ENCODE data around the gene TBC1D32. TPM values are rescaled to one million over a fixed set of nuclear protein-coding genes. Genes with fewer than 3 reads are reported as not detected.
A peak's percentile ranks its signal among the peaks of the same experiment; 100 is the strongest.

TBC1D32 gene
- total RNA-seq, 1 donor from 2014 or later: 7.9 TPM

DNA sequence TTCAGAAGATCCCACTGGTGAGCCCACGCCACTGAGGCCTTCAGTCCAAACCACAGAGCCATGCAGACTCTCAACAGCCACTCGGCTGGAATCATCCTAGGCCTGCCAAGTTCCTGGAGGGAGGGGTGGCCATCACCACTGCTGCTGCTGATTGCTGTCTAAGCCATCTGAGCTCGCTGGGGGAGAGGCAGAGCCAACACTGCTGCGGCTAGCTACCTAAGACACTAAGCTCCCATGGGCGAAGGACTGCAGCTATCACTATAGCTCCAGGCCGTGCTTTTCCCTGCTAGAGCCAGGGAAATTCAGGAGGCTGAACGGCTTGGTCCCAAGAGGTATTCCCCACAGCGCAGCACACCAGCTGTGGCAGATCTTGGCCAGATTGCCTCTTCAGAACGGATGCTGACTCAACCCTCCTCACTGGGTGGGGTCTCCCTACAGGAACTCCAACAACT is 73.6 kb downstream of the TBC1D32 start:
- TF ChIP-seq, protein P1, sequence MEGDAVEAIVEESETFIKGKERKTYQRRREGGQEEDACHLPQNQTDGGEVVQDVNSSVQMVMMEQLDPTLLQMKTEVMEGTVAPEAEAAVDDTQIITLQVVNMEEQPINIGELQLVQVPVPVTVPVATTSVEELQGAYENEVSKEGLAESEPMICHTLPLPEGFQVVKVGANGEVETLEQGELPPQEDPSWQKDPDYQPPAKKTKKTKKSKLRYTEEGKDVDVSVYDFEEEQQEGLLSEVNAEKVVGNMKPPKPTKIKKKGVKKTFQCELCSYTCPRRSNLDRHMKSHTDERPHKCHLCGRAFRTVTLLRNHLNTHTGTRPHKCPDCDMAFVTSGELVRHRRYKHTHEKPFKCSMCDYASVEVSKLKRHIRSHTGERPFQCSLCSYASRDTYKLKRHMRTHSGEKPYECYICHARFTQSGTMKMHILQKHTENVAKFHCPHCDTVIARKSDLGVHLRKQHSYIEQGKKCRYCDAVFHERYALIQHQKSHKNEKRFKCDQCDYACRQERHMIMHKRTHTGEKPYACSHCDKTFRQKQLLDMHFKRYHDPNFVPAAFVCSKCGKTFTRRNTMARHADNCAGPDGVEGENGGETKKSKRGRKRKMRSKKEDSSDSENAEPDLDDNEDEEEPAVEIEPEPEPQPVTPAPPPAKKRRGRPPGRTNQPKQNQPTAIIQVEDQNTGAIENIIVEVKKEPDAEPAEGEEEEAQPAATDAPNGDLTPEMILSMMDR (IDR thresholded peaks at IDR 0.05; ENCODE audit: insufficient read depth, low read length, severe bottlenecking): no peak
- Histone ChIP-seq H3K4me3 (ENCODE audit: low read depth, low read length) (no peak overlapping the region), H3K27me3 (ENCODE audit: control insufficient read depth, insufficient read depth, low read length) (no peaks in the 10 kb centered on the region), H3K36me3 (ENCODE audit: control insufficient read depth, insufficient read depth, low read length) (no peaks in the 10 kb centered on the region)
- DNase-seq (ENCODE audit: low read depth): no peak
- FAIRE-seq: no peak

GRCh38 chr6:121247386-121247785 is 86.9 kb downstream of the TBC1D32 start:
- H3K27me3 ChIP-seq (ENCODE audit: control insufficient read depth, insufficient read depth, low read length): no peaks in the 10 kb centered on the region
- H3K4me3 ChIP-seq (ENCODE audit: low read depth, low read length): no peak overlapping the region
- H3K36me3 ChIP-seq (ENCODE audit: control insufficient read depth, insufficient read depth, low read length): no peaks in the 10 kb centered on the region
- TF ChIP-seq, protein P1 (IDR thresholded peaks at IDR 0.05; ENCODE audit: insufficient read depth, low read length, severe bottlenecking): no peak
- FAIRE-seq (no peak), DNase-seq (ENCODE audit: low read depth) (no peak)

GRCh38 chr6:121242386-121242785 is 91.9 kb downstream of the TBC1D32 start:
- no peak for FAIRE-seq
- no peak for DNase-seq (ENCODE audit: low read depth)
- Histone ChIP-seq H3K4me3 (ENCODE audit: low read depth, low read length) (no peak overlapping the region), H3K36me3 (ENCODE audit: control insufficient read depth, insufficient read depth, low read length) (no peaks in the 10 kb centered on the region), H3K27me3 (ENCODE audit: control insufficient read depth, insufficient read depth, low read length) (no peaks in the 10 kb centered on the region)
- TF ChIP-seq, protein P1 (IDR thresholded peaks at IDR 0.05; ENCODE audit: insufficient read depth, low read length, severe bottlenecking): no peak

DNA sequence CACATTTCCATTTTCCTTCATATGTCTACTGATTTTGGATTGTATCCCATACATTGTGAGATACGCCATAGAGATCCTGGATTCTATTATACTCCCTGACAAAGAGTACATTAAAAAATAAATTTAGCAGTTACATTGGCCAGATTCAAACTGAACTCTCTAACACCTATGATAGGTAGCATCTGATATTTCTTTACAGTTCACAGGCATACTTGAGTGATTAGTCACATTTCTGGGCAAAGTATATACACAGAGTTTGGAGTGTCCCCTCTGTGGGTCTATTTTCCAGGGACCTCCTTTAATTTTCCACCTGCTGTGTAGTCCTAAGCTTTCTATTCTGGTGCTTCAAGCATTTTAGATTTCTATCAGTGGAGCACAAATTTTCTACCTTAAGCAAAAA is 96.4 kb downstream of the TBC1D32 start:
- H3K27me3 ChIP-seq (ENCODE audit: control insufficient read depth, insufficient read depth, low read length): no peaks in the 10 kb centered on the region
- no peak overlapping the region for H3K4me3 ChIP-seq (ENCODE audit: low read depth, low read length)
- FAIRE-seq (no peak), DNase-seq (ENCODE audit: low read depth) (peak; percentile 58)
- H3K36me3 ChIP-seq (ENCODE audit: control insufficient read depth, insufficient read depth, low read length): no peaks in the 10 kb centered on the region
- TF ChIP-seq, protein P1 (IDR thresholded peaks at IDR 0.05; ENCODE audit: insufficient read depth, low read length, severe bottlenecking): no peak

GRCh38 chr6:121236984-121237383 is 97.3 kb downstream of the TBC1D32 start:
- Histone ChIP-seq H3K36me3 (ENCODE audit: control insufficient read depth, insufficient read depth, low read length) (no peaks in the 10 kb centered on the region), H3K4me3 (ENCODE audit: low read depth, low read length) (no peak overlapping the region), H3K27me3 (ENCODE audit: control insufficient read depth, insufficient read depth, low read length) (no peaks in the 10 kb centered on the region)
- DNase-seq (ENCODE audit: low read depth): no peak
- TF ChIP-seq, protein P1 (IDR thresholded peaks at IDR 0.05; ENCODE audit: insufficient read depth, low read length, severe bottlenecking): no peak
- no peak for FAIRE-seq

DNA sequence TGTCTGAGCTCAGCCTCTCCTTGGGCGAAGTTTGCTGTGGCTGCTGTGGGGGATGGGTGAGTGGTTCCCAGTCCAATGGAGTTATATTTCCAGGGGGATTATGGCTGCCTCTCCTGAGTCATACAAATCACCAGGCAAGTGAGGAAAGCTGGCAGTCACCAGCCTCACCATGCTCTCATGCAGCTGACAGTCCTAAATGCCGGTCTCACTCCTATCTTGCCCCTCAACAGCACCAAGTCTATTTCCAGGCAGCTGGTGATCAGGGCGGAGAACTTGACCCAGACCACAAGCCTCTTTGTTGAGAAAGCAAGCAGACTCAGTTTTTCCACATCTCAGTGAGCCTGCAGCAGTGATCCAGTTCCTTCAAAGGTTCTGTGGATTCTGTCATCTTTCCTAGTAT is 98.9 kb downstream of the TBC1D32 start:
- DNase-seq (ENCODE audit: low read depth): no peak
- Histone ChIP-seq H3K27me3 (ENCODE audit: control insufficient read depth, insufficient read depth, low read length) (no peaks in the 10 kb centered on the region), H3K4me3 (ENCODE audit: low read depth, low read length) (no peak overlapping the region), H3K36me3 (ENCODE audit: control insufficient read depth, insufficient read depth, low read length) (no peaks in the 10 kb centered on the region)
- FAIRE-seq: no peak
- TF ChIP-seq, protein P1 (IDR thresholded peaks at IDR 0.05; ENCODE audit: insufficient read depth, low read length, severe bottlenecking): no peak
